Fibroblast of mammary gland (primary cell): ENCODE data around the gene DDHD1.

Experiments used
- DNase-seq: peaks from one replicate; pipeline ENCODE4 v3.0.0-alpha.2; 2010; ENCODE audit warnings: low read depth
- H3K4me3 ChIP-seq: 2 replicates; pipeline ENCODE4 v1.5.1; 2011; ENCODE audit warnings: low read depth, mild to moderate bottlenecking, low read length, moderate library complexity; ENCODE audit not compliant: control insufficient read depth
- CTCF ChIP-seq: conservative IDR thresholded peaks from 2 replicates; pipeline ENCODE4 v1.5.1; 2011; ENCODE audit warnings: low read depth, low read length, inconsistent platforms; ENCODE audit not compliant: control insufficient read depth, insufficient read depth

Gene DDHD1

DNA sequence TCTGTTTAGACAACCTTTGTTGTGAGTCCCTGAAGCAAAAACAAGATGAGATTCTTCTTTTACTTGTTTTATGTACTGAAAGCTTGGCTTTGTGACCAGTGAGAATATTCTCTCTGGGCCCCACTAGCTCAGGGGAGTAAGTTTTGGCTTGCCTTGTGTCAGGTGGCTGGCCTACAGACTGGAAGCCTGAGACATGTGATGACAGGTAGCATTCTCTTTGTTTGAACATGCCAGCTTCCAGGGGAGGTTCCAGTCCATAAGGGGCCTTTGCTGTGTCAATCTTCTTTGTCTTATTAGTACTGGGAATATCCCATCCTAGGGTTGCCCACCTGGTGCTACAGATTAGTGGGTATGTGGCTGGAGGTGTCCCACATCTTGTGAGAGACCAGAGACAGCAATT is 136.2 kb downstream of the DDHD1 start:
- no peak for TF ChIP-seq CTCF
- no peak overlapping the region for H3K4me3 ChIP-seq
- no peak for DNase-seq

DNA sequence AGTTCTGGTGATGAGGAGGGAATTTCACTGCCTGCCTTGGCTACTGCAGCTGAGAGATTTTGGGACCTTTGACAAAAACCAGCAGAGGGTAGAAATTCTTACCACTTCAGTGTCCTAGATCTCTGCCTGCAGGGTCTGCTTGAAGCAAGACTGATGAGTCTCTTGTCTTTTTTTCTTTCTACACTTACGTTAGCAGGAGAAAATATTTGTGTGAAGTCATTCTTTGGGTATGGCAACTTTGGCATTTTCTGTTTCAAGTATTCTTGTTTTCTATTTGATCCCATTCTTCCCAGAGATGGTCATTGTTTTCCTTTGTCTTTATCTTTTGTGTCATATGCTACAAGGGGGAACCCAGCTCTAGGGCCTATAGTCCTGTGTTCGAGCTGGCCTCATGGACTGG is 136.6 kb downstream of the DDHD1 start:
- no peak for TF ChIP-seq CTCF
- no peak overlapping the region for H3K4me3 ChIP-seq

DNA sequence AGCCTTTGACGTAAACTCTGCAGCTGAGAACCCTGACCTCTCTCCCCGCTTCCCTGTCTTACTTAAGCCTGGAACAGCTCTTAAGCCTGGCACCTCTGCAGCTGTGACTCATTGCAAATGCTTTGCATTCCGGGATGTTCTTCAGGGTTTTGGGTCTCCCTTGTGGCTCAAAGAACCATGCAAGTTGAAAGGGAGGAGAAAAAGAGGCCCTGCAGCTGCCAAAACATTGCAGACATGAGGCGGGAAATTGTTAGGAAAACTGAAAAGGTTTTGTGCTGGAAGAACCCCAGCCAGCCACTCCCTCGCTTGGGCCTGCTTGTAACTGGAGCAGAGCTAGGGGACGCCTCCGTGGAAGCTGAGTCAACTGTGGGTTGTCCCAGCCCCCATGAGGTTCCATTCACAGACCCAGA is 142.1 kb downstream of the DDHD1 start:
- no peak for TF ChIP-seq CTCF
- peak; percentile 99 for DNase-seq
- no peak overlapping the region for H3K4me3 ChIP-seq

More for the DNA sequence above, 136.6 kb downstream of the DDHD1 start:
- DNase-seq = no peak

GRCh38 chr14:53010193-53011040 is 142.7 kb downstream of the DDHD1 start:
- no peak for TF ChIP-seq CTCF
- no peak overlapping the region for H3K4me3 ChIP-seq
- no peak for DNase-seq

DNA sequence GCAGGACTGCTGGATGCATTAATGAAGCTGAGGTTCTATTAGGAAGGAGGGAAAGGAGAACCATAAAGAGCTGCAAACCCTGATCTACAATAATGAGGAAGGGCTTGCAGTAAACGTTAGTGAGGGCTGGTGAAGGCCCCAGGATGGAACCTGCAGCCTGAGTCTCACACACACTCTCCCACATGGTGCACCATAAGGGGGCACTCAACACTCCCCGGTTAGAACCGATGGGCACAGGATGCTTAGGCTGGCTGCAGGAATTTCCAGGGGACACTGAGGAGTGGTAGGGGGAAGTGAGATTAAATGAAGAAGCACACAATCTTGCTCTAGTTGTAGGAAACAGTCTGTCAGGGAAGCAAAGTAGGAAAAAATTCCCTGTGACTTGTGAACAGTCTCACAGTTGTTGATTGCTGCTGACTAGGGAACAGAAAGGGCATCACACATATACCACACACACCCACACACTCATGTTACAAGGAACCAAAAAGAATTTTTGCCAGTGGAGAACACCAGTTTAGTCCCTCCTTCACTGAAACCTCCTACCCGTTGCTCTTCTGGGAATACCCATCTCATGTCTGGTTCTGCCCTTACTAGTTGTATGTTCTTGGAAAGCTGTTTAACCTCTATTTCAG is 146.1 kb downstream of the DDHD1 start:
- no peak overlapping the region for H3K4me3 ChIP-seq
- no peak for DNase-seq
- no peak for TF ChIP-seq CTCF

GRCh38 chr14:53004976-53005375 is 148.1 kb downstream of the DDHD1 start:
- no peak overlapping the region for H3K4me3 ChIP-seq
- DNase-seq = peak; percentile 42
- TF ChIP-seq CTCF = no peak
